ENCODE data around the gene SAYSD1. TPM values are rescaled to one million over a fixed set of nuclear protein-coding genes. Genes with fewer than 3 reads are reported as not detected.

Gene SAYSD1
- total and polyA plus RNA-seq, 2 donors from 2014 or later = 17.1 to 20.4 TPM

- TF ChIP-seq, protein P1, sequence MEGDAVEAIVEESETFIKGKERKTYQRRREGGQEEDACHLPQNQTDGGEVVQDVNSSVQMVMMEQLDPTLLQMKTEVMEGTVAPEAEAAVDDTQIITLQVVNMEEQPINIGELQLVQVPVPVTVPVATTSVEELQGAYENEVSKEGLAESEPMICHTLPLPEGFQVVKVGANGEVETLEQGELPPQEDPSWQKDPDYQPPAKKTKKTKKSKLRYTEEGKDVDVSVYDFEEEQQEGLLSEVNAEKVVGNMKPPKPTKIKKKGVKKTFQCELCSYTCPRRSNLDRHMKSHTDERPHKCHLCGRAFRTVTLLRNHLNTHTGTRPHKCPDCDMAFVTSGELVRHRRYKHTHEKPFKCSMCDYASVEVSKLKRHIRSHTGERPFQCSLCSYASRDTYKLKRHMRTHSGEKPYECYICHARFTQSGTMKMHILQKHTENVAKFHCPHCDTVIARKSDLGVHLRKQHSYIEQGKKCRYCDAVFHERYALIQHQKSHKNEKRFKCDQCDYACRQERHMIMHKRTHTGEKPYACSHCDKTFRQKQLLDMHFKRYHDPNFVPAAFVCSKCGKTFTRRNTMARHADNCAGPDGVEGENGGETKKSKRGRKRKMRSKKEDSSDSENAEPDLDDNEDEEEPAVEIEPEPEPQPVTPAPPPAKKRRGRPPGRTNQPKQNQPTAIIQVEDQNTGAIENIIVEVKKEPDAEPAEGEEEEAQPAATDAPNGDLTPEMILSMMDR (IDR thresholded peaks at IDR 0.05; ENCODE audit: borderline replicate concordance, extremely low read depth, insufficient read depth) = no peak
- Histone ChIP-seq H3K4me1 (ENCODE audit: control insufficient read depth in 2 of 3, insufficient read depth in 2 of 3, low read depth in 1 of 3, low read length in 3 of 3) (no peaks in the 10 kb centered on the region), H3K27me3 (ENCODE audit: control insufficient read depth, insufficient read depth, low read length) (no peaks in the 10 kb centered on the region), H3K9ac (ENCODE audit: low read length in 3 of 3) (no peak overlapping the region), H3K4me3 (ENCODE audit: low read length in 3 of 3) (no peak overlapping the region), H3K9me3 (ENCODE audit: control insufficient read depth in 2 of 3, insufficient read depth in 1 of 3, low read length in 3 of 3) (no peaks in the 10 kb centered on the region), H3K36me3 (ENCODE audit: control insufficient read depth in 2 of 3, insufficient read depth in 3 of 3, low read length in 3 of 3) (no peaks in the 10 kb centered on the region), H3K27ac (ENCODE audit: low read depth in 2 of 2, low read length in 2 of 2) (no peak overlapping the region)
- intact Hi-C loops (cut with DNase I) = no loop called here
- FAIRE-seq (no peak), DNase-seq (no peak)
These were observed 59.3 kb downstream of the SAYSD1 start for GRCh38 chr6:39055661-39056060.

DNA sequence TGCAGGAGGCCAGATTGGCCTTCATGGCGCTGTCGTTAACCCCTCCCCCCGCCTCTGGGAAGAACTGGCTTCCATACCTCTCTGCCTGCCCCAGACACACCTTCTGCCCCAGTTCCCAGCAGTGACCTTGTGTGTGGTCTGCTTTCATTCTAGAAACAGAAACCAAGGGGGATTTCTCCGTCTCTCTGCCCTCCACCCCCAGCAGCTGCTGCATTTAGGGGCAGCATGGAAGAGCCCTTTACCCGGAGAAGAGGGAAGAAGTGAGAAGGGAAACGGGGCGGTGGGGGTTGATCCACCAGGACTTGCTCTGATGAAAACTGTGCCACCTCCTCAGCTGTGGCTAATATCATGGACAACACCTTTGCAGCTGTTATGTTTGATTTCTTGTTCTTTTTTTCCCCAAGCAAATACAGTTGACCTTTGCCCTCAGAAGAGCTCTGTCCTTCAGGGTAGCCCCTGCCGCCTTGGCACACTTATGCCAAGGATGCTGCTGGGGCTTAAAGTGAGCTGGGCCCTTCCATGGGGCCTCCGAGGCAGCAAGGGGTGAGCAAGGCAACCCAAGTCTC, 60.3 kb downstream of the SAYSD1 start:
- FAIRE-seq = no peak
- no peaks in the 10 kb centered on the region for H3K36me3 ChIP-seq (ENCODE audit: control insufficient read depth in 2 of 3, insufficient read depth in 3 of 3, low read length in 3 of 3)
- intact Hi-C loops (cut with DNase I) = no loop called here
- no peak overlapping the region for H3K27ac ChIP-seq (ENCODE audit: low read depth in 2 of 2, low read length in 2 of 2)
- H3K27me3 ChIP-seq (ENCODE audit: control insufficient read depth, insufficient read depth, low read length) = no peaks in the 10 kb centered on the region
- no peak overlapping the region for H3K4me3 ChIP-seq (ENCODE audit: low read length in 3 of 3)
- no peaks in the 10 kb centered on the region for H3K4me1 ChIP-seq (ENCODE audit: control insufficient read depth in 2 of 3, insufficient read depth in 2 of 3, low read depth in 1 of 3, low read length in 3 of 3)
- no peak overlapping the region for H3K9ac ChIP-seq (ENCODE audit: low read length in 3 of 3)
- H3K9me3 ChIP-seq (ENCODE audit: control insufficient read depth in 2 of 3, insufficient read depth in 1 of 3, low read length in 3 of 3) = no peaks in the 10 kb centered on the region
- TF ChIP-seq, protein P1 (IDR thresholded peaks at IDR 0.05; ENCODE audit: borderline replicate concordance, extremely low read depth, insufficient read depth) = no peak
- no peak for DNase-seq

Other genes starting within 250 kb of the SAYSD1 start
- gene GLP1R, start 66.4 kb downstream of the SAYSD1 start, total RNA-seq = 0.22 TPM
- gene GLP1R, start 66.4 kb downstream of the SAYSD1 start, polyA plus RNA-seq (ENCODE audit: insufficient read depth, low read depth, low replicate concordance) = 0.13 TPM
- gene KCNK5, start 114.3 kb upstream of the SAYSD1 start, total RNA-seq = 77.0 TPM
- 48.4 TPM for gene KCNK5, start 114.3 kb upstream of the SAYSD1 start, polyA plus RNA-seq (ENCODE audit: insufficient read depth, low read depth, low replicate concordance)
- gene KCNK17, start 199.2 kb upstream of the SAYSD1 start, total RNA-seq = 0.38 TPM
- not detected for gene KCNK17, start 199.2 kb upstream of the SAYSD1 start, polyA plus RNA-seq (ENCODE audit: insufficient read depth, low read depth, low replicate concordance)
- gene KCNK16, start 207.5 kb upstream of the SAYSD1 start, total RNA-seq = not detected
- gene KCNK16, start 207.5 kb upstream of the SAYSD1 start, polyA plus RNA-seq (ENCODE audit: insufficient read depth, low read depth, low replicate concordance) = not detected

All from kidney (tissue), 14 donors.